GM23338 (cell line): Measurements from ENCODE around the gene PTPRN2. TPM values are rescaled to one million over a fixed set of nuclear protein-coding genes. Genes with fewer than 3 reads are reported as not detected.

ENCODE experiments used
- ATAC-seq: fragments of 200-7000 bp; cut with Tn5 transposase; 3 replicates; pipeline ENCODE4 v1.9.1; 2020
- DNase-seq: peaks from one replicate; pipeline ENCODE4 v3.0.0-alpha.2; 2015; ENCODE audit warnings: low spot score
- H2AFZ ChIP-seq: fragments of 200-600 bp; sonication (generic); 2 replicates; pipeline ENCODE4 v1.8.0; 2016; ENCODE audit warnings: antibody characterized with exemption, mild to moderate bottlenecking, moderate library complexity
- H3F3A ChIP-seq: fragments of 200-600 bp; sonication (generic); replicated peaks from 2 replicates; pipeline ENCODE4 v1.8.0; 2017; ENCODE audit warnings: antibody characterized with exemption, mixed run types, low read depth
- H3K27ac ChIP-seq: fragments of 200-600 bp; sonication (generic); 2 replicates; pipeline ENCODE4 v1.6.1; 2016; ENCODE audit warnings: low read depth
- H3K27me3 ChIP-seq: fragments of 200-600 bp; sonication (generic); 2 replicates; pipeline ENCODE4 v1.8.0; 2016; ENCODE audit warnings: mild to moderate bottlenecking, mixed run types, moderate library complexity; ENCODE audit not compliant: insufficient read depth
- H3K36me3 ChIP-seq: fragments of 200-600 bp; sonication (generic); 2 replicates; pipeline ENCODE4 v1.8.0; 2016; ENCODE audit warnings: mild to moderate bottlenecking; ENCODE audit not compliant: insufficient read depth
- H3K4me1 ChIP-seq: fragments of 200-600 bp; sonication (generic); 2 replicates; pipeline ENCODE4 v1.8.0; 2016; ENCODE audit warnings: mild to moderate bottlenecking, moderate library complexity; ENCODE audit not compliant: insufficient read depth
- H3K4me2 ChIP-seq: fragments of 200-600 bp; sonication (generic); 2 replicates; pipeline ENCODE4 v1.7.1; 2017; ENCODE audit warnings: mixed run types
- H3K4me3 ChIP-seq: fragments of 200-600 bp; sonication (generic); 2 replicates; pipeline ENCODE4 v1.6.1; 2016; ENCODE audit warnings: mixed run types
- H3K79me2 ChIP-seq: fragments of 200-600 bp; sonication (generic); replicated peaks from 2 replicates; pipeline ENCODE4 v1.8.0; 2017; ENCODE audit warnings: mild to moderate bottlenecking; ENCODE audit not compliant: insufficient read depth
- H3K9me2 ChIP-seq: fragments of 200-600 bp; sonication (generic); 2 replicates; pipeline ENCODE4 v1.8.0; 2017; ENCODE audit not compliant: insufficient read depth
- H4K20me1 ChIP-seq: fragments of 200-600 bp; sonication (generic); replicated peaks from 2 replicates; pipeline ENCODE4 v1.8.0; 2017; ENCODE audit warnings: mild to moderate bottlenecking; ENCODE audit not compliant: insufficient read depth
- H3K27ac Mint-ChIP-seq: 2 replicates; pipeline ENCODE4 v1.8.0; 2020; ENCODE audit warnings: inconsistent platforms, mild to moderate bottlenecking, moderate library complexity, mixed read lengths
- H3K27me3 Mint-ChIP-seq: 3 replicates; pipeline ENCODE4 v1.8.0; 2022; ENCODE audit warnings: low read depth, mild to moderate bottlenecking, moderate library complexity, mixed read lengths, inconsistent platforms; ENCODE audit not compliant: insufficient read depth, poor library complexity
- H3K36me3 Mint-ChIP-seq: 3 replicates; pipeline ENCODE4 v1.8.0; 2021; ENCODE audit warnings: low read depth, mild to moderate bottlenecking, inconsistent platforms, moderate library complexity, mixed read lengths
- H3K4me1 Mint-ChIP-seq: 3 replicates; pipeline ENCODE4 v1.8.0; 2020; ENCODE audit warnings: mild to moderate bottlenecking, inconsistent platforms, mixed read lengths
- H3K4me3 Mint-ChIP-seq: 3 replicates; pipeline ENCODE4 v1.8.0; 2021; ENCODE audit warnings: moderate library complexity, mild to moderate bottlenecking, inconsistent platforms, mixed read lengths
- H3K9me3 Mint-ChIP-seq: 3 replicates; pipeline ENCODE4 v1.8.0; 2020; ENCODE audit warnings: moderate library complexity, mild to moderate bottlenecking, inconsistent platforms, mixed read lengths
- CREB1 ChIP-seq: fragments of 250-450 bp; sonication (Bioruptor Pico); IDR thresholded peaks from 2 replicates; pipeline ENCODE4 v1.5.0; 2020; ENCODE audit warnings: low read depth, mild to moderate bottlenecking, moderate library complexity
- EZH2 ChIP-seq: fragments of 200-600 bp; sonication (generic); IDR thresholded peaks from one replicate; pipeline ENCODE4 v1.8.0; 2017; ENCODE audit warnings: antibody characterized with exemption, mild to moderate bottlenecking, low read depth; ENCODE audit not compliant: unreplicated experiment
- EZH2phosphoT487 ChIP-seq: fragments of 200-600 bp; sonication (generic); IDR thresholded peaks from one replicate; pipeline ENCODE4 v1.8.1; 2018; ENCODE audit warnings: antibody characterized with exemption; ENCODE audit not compliant: unreplicated experiment
- JUNB ChIP-seq: IDR thresholded peaks from one replicate; pipeline ENCODE4 v1.6.1; 2016; ENCODE audit warnings: antibody characterized with exemption; ENCODE audit not compliant: unreplicated experiment
- NANOG ChIP-seq: IDR thresholded peaks from 2 replicates; pipeline ENCODE4 v1.6.1; 2016; ENCODE audit warnings: antibody characterized with exemption, borderline replicate concordance
- POLR2AphosphoS5 ChIP-seq: IDR thresholded peaks from 2 replicates; pipeline ENCODE4 v1.6.1; 2016; ENCODE audit warnings: antibody characterized with exemption, low read depth
- STAT1 ChIP-seq: IDR thresholded peaks from one replicate; pipeline ENCODE4 v1.6.1; 2016; ENCODE audit warnings: antibody characterized with exemption; ENCODE audit not compliant: unreplicated experiment
- ZNF331 ChIP-seq: fragments of 250-450 bp; sonication (Bioruptor Pico); IDR thresholded peaks from 2 replicates; pipeline ENCODE4 v1.5.0; 2020; ENCODE audit warnings: low read depth, mild to moderate bottlenecking, moderate library complexity
- polyA plus RNA-seq: library from polyadenylated mRNA; unstranded; fragments of >200 nt; fragmentation: Nextera tagmentation; extraction: Ambion mirVana; gene quantifications from 2 replicates; pipeline ENCODE4 v1.2.1, GENCODE V29; 2016
- total RNA-seq: library from RNA; depleted of rRNA; stranded (reverse); fragments of >200 nt; shearing (Covaris generic); gene quantifications from 2 replicates; pipeline ENCODE4 v1.2.3, GENCODE V29; 2014
- TF ChIP-seq, protein P1 (sequence below): IDR thresholded peaks from 2 replicates; pipeline ENCODE4 v1.6.1; 2016; ENCODE audit warnings: antibody characterized with exemption
- TF ChIP-seq, protein P2 (sequence below): IDR thresholded peaks from one replicate; pipeline ENCODE4 v1.6.1; 2018; ENCODE audit warnings: antibody characterized with exemption; ENCODE audit not compliant: unreplicated experiment
- TF ChIP-seq, protein P3 (sequence below), 2 experiments: fragments of 200-600 bp in 1 of 2; sonication (generic) in 1 of 2; conservative IDR thresholded peaks; 2 replicates each; pipeline versions ENCODE4 v1.5.1 to v1.6.1; 2016 to 2017; ENCODE audit warnings: antibody characterized with exemption in 2 of 2, low read depth in 2 of 2, mild to moderate bottlenecking in 2 of 2, moderate library complexity in 1 of 2

The PTPRN2 gene
- total and polyA plus RNA-seq, 2 experiments from 2014 or later, result 0.87 to 4.0 TPM

DNA sequence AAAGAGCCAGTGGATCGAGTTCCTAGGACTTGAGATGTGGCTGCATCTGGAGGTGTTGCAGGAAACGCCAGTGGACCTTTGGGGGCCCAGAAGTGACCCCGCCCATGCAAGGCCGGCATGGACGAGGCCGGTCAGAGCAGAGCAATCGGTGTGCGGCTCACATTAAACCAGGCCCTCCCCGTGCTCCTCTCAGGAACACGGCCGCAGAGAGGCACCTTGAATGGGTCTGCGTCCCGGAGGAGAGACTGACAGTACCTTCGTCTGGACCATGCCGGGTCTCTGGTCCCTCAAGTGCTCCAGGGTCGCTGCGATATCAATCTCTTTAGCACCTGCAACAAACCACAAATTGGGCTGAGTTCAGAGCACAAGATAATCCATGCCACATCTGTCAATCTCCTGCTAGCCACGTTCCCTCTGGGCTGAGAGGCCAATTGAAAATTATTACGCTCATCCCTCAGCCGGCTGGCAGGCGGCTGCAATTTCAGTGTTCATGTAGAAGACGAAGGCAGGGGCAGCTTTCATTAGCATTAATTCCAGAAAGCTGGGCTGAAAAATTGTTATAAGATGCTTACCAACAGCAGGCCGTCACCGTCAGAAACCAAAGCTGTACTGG, 1038.8 kb downstream of the PTPRN2 start (continued):
- TF ChIP-seq, protein P1, sequence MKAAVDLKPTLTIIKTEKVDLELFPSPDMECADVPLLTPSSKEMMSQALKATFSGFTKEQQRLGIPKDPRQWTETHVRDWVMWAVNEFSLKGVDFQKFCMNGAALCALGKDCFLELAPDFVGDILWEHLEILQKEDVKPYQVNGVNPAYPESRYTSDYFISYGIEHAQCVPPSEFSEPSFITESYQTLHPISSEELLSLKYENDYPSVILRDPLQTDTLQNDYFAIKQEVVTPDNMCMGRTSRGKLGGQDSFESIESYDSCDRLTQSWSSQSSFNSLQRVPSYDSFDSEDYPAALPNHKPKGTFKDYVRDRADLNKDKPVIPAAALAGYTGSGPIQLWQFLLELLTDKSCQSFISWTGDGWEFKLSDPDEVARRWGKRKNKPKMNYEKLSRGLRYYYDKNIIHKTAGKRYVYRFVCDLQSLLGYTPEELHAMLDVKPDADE, result no peak
- TF ChIP-seq JUNB (no peak), CREB1 (CRISPR knock-in tag) (no peak), POLR2AphosphoS5 (no peak), ZNF331 (CRISPR knock-in tag) (no peak), EZH2 (no peak)
- TF ChIP-seq, protein P2, sequence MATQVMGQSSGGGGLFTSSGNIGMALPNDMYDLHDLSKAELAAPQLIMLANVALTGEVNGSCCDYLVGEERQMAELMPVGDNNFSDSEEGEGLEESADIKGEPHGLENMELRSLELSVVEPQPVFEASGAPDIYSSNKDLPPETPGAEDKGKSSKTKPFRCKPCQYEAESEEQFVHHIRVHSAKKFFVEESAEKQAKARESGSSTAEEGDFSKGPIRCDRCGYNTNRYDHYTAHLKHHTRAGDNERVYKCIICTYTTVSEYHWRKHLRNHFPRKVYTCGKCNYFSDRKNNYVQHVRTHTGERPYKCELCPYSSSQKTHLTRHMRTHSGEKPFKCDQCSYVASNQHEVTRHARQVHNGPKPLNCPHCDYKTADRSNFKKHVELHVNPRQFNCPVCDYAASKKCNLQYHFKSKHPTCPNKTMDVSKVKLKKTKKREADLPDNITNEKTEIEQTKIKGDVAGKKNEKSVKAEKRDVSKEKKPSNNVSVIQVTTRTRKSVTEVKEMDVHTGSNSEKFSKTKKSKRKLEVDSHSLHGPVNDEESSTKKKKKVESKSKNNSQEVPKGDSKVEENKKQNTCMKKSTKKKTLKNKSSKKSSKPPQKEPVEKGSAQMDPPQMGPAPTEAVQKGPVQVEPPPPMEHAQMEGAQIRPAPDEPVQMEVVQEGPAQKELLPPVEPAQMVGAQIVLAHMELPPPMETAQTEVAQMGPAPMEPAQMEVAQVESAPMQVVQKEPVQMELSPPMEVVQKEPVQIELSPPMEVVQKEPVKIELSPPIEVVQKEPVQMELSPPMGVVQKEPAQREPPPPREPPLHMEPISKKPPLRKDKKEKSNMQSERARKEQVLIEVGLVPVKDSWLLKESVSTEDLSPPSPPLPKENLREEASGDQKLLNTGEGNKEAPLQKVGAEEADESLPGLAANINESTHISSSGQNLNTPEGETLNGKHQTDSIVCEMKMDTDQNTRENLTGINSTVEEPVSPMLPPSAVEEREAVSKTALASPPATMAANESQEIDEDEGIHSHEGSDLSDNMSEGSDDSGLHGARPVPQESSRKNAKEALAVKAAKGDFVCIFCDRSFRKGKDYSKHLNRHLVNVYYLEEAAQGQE, result no peak

DNA sequence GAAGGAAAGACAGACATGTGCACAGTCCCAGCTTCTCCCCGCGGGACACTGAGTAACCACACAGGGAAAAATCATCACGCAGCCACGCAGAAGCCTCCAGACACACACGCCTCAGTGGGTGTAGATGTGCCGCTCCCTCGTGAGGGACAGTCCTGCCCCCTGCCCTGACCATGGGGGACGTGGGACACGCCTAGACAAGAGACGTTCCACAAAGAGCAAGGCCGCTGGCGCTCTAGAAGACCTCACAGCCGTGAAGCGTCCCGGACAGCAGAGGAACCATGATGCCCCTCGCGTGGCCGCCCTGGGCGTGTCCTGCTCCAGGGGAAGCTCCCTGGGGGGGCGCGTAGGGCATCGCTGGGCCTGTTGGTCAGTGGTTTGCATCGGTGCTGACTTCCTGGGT, 1040.0 kb downstream of the PTPRN2 start:
- Mint-ChIP-seq H3K4me3 (no peak overlapping the region), H3K36me3 (peaks cover 68% of the 10 kb centered on the region), H3K9me3 (peaks cover 98% of the 10 kb centered on the region), H3K27ac (no peak overlapping the region), H3K27me3 (peaks cover 6% of the 10 kb centered on the region), H3K4me1 (no peaks in the 10 kb centered on the region)
- H2AFZ ChIP-seq, result no peak overlapping the region
- ATAC-seq, result no peak
- H3K27ac ChIP-seq, result no peak overlapping the region
- no peaks in the 10 kb centered on the region for H3K36me3 ChIP-seq
- H4K20me1 ChIP-seq, result no peaks in the 10 kb centered on the region
- no peak for DNase-seq
- H3K27me3 ChIP-seq, result no peaks in the 10 kb centered on the region
- H3K9me2 ChIP-seq, result no peaks in the 10 kb centered on the region
- no peaks in the 10 kb centered on the region for H3K79me2 ChIP-seq
- H3F3A ChIP-seq, result no peaks in the 10 kb centered on the region
- H3K4me2 ChIP-seq, result no peak overlapping the region
- no peaks in the 10 kb centered on the region for H3K4me1 ChIP-seq
- no peak overlapping the region for H3K4me3 ChIP-seq
- TF ChIP-seq, protein P3, sequence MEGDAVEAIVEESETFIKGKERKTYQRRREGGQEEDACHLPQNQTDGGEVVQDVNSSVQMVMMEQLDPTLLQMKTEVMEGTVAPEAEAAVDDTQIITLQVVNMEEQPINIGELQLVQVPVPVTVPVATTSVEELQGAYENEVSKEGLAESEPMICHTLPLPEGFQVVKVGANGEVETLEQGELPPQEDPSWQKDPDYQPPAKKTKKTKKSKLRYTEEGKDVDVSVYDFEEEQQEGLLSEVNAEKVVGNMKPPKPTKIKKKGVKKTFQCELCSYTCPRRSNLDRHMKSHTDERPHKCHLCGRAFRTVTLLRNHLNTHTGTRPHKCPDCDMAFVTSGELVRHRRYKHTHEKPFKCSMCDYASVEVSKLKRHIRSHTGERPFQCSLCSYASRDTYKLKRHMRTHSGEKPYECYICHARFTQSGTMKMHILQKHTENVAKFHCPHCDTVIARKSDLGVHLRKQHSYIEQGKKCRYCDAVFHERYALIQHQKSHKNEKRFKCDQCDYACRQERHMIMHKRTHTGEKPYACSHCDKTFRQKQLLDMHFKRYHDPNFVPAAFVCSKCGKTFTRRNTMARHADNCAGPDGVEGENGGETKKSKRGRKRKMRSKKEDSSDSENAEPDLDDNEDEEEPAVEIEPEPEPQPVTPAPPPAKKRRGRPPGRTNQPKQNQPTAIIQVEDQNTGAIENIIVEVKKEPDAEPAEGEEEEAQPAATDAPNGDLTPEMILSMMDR (conservative IDR thresholded peaks at IDR 0.05; ENCODE audit: low read depth in 2 of 2), result no peak
- TF ChIP-seq EZH2phosphoT487 (no peak), EZH2 (no peak), JUNB (no peak), STAT1 (no peak), NANOG (no peak)
- TF ChIP-seq, protein P1, result no peak
